CD8-positive, alpha-beta memory T cell (primary cell): ENCODE measurements around the gene TSKU. TPM values are rescaled to one million over a fixed set of nuclear protein-coding genes. Genes with fewer than 3 reads are reported as not detected.

ENCODE experiments used
- CTCF ChIA-PET: fragments of 350-600 bp; sonication (Branson Sonifier 250); formaldehyde crosslinking; loops from one replicate; lab custom pipeline; 2021; ENCODE audit warnings: antibody characterized with exemption; lab: Charles Lee
- POLR2A ChIA-PET: fragments of 350-600 bp; sonication (Branson Sonifier 250); formaldehyde crosslinking; loops from one replicate; lab custom pipeline; 2021; ENCODE audit warnings: antibody characterized with exemption; lab: Charles Lee
- DNase-seq, 5 donors: peaks; one replicate each; pipeline versions ENCODE4 v3.0.0 to v3.0.0-alpha.2; 2020 to 2022; ENCODE audit warnings: mixed read lengths in 1 of 5
- H3K27ac ChIP-seq: one replicate; pipeline ENCODE4 v1.7.0; 2013; ENCODE audit warnings: low read depth, mild to moderate bottlenecking, low read length, moderate library complexity
- H3K27me3 ChIP-seq: 2 replicates; pipeline ENCODE4 v1.7.0; 2013; ENCODE audit warnings: low read length, mild to moderate bottlenecking; ENCODE audit not compliant: insufficient read depth, poor library complexity, severe bottlenecking
- H3K36me3 ChIP-seq: 2 replicates; pipeline ENCODE4 v1.7.0; 2013; ENCODE audit warnings: mild to moderate bottlenecking, low read length, moderate library complexity; ENCODE audit not compliant: insufficient read depth
- H3K4me1 ChIP-seq: 2 replicates; pipeline ENCODE4 v1.7.0; 2013; ENCODE audit warnings: mild to moderate bottlenecking, low read length, moderate library complexity; ENCODE audit not compliant: insufficient read depth
- H3K4me3 ChIP-seq: 2 replicates; pipeline ENCODE4 v1.7.0; 2013; ENCODE audit warnings: mild to moderate bottlenecking, low read length
- H3K9me3 ChIP-seq: 2 replicates; pipeline ENCODE4 v1.7.0; 2013; ENCODE audit warnings: mild to moderate bottlenecking, low read length
- H3K27ac Mint-ChIP-seq, 8 donors: one replicate each; pipeline ENCODE4 v1.8.0; 2020 to 2021; ENCODE audit warnings: mixed read lengths in 8 of 8, mild to moderate bottlenecking in 6 of 8, inconsistent platforms in 3 of 8, moderate library complexity in 3 of 8
- H3K27me3 Mint-ChIP-seq, 2 donors: one replicate each; pipeline ENCODE4 v1.8.0; 2020 to 2021; ENCODE audit warnings: mixed read lengths in 2 of 2, mild to moderate bottlenecking in 1 of 2, moderate library complexity in 1 of 2
- H3K36me3 Mint-ChIP-seq, 3 donors: one replicate each; pipeline ENCODE4 v1.8.0; 2020 to 2021; ENCODE audit warnings: mixed read lengths in 3 of 3, inconsistent platforms in 1 of 3, mild to moderate bottlenecking in 1 of 3
- H3K4me1 Mint-ChIP-seq, 3 donors: one replicate each; pipeline ENCODE4 v1.8.0; 2020 to 2021; ENCODE audit warnings: mixed read lengths in 3 of 3, inconsistent platforms in 1 of 3, mild to moderate bottlenecking in 1 of 3
- H3K4me3 Mint-ChIP-seq, 7 donors: one replicate each; pipeline ENCODE4 v1.8.0; 2020 to 2021; ENCODE audit warnings: mixed read lengths in 7 of 7, mild to moderate bottlenecking in 6 of 7, moderate library complexity in 4 of 7, inconsistent platforms in 2 of 7
- H3K9me3 Mint-ChIP-seq, 5 donors: one replicate each; pipeline ENCODE4 v1.8.0; 2020 to 2022; ENCODE audit warnings: mixed read lengths in 5 of 5, mild to moderate bottlenecking in 3 of 5, moderate library complexity in 2 of 5, inconsistent platforms in 1 of 5
- polyA plus RNA-seq: library from polyadenylated mRNA; unstranded; fragments of 300-500 nt; fragmentation: Illumina TruSeq; gene quantifications from one replicate; pipeline ENCODE4 v1.2.3, GENCODE V29; 2021
- total RNA-seq, 2 experiments: library from RNA; stranded (reverse); gene quantifications; one replicate each; pipeline ENCODE4 v1.2.3, GENCODE V29; 2021

TSKU gene
- total and polyA plus RNA-seq, 3 experiments from 2014 or later = 0.11 to 0.13 TPM; not detected in 1

- peaks cover 14% of the 10 kb centered on the region for H3K4me1 ChIP-seq
- H3K36me3 ChIP-seq = no peaks in the 10 kb centered on the region
- H3K9me3 ChIP-seq = no peaks in the 10 kb centered on the region
- peaks cover 0 to 3% (median under 1%) of the 10 kb centered on the region in 5 donors for H3K9me3 Mint-ChIP-seq
- ChIA-PET POLR2A (no interaction called here), CTCF (interaction anchor here (0.6 to 0.7 kb wide), 2 partner anchors 48 to 107 kb away, joined by 3 read pairs; no protein-coding TSS in a partner anchor)
- H3K4me3 Mint-ChIP-seq = no peak overlapping the region
- H3K4me3 ChIP-seq = no peak overlapping the region
- no peak overlapping the region for H3K27ac ChIP-seq
- peaks cover 27 to 39% (median 31%) of the 10 kb centered on the region in 3 donors for H3K4me1 Mint-ChIP-seq
- H3K27ac Mint-ChIP-seq = peak overlapping the region in 5 of 8 donors; percentile 2 to 58 (median 29)
- H3K27me3 ChIP-seq = no peaks in the 10 kb centered on the region
- H3K27me3 Mint-ChIP-seq = no peaks in the 10 kb centered on the region
- no peak for DNase-seq
- no peaks in the 10 kb centered on the region for H3K36me3 Mint-ChIP-seq
Measured at GRCh38 chr11:76769645-76770586, 13.2 kb upstream of the TSKU start.

DNA sequence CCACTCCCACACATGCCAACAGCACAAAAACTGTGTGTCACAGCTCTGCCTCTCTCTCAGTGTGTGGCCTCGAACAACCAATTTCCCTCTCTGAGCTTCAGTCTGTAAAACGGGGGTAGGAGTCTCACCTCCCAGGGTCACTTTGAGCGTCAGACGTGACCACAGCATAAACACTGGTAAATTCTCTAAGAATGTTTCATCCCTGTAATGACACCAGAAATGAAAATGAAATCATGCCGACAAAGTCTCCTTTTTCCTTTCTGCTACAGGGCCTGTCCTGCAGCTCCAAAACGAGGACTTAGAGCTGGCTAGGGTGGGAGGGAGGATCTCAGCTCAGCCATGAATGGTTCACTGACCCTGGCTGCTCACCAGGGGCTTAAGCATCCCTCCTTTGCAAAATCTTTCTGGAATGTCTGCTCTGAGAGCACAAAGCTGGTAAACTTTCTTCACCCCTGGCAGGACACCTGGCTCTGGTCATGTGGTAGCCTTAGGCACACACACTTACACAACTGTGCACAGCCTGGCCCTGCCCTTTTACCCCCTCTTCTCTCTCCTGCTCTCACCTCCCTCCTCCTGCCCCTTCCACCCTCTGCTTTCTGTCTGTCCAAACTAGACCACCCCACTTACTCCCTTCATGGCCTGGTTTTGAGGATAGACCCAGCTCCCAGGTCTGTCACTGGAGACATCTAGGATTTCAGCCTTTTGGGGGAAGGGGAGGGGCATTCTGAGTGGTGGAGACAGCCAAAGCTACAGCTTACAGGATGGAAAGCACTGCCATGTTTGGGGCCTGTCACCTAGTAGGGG, 12.3 kb upstream of the TSKU start:
- H3K27ac ChIP-seq = no peak overlapping the region
- peaks cover 14% of the 10 kb centered on the region for H3K4me1 ChIP-seq
- peaks cover 2 to 11% (median 8%) of the 10 kb centered on the region in 5 donors for H3K9me3 Mint-ChIP-seq
- no peak for DNase-seq
- H3K36me3 ChIP-seq = no peaks in the 10 kb centered on the region
- no peaks in the 10 kb centered on the region for H3K36me3 Mint-ChIP-seq
- no peaks in the 10 kb centered on the region for H3K27me3 Mint-ChIP-seq
- ChIA-PET POLR2A (no interaction called here), CTCF (interaction anchor here (0.6 to 0.7 kb wide), 2 partner anchors 49 to 108 kb away, joined by 3 read pairs; no protein-coding TSS in a partner anchor)
- H3K4me3 ChIP-seq = no peak overlapping the region
- peak overlapping the region in 6 of 8 donors; percentile 2 to 75 (median 52) for H3K27ac Mint-ChIP-seq
- H3K4me1 Mint-ChIP-seq = peaks cover 27 to 39% (median 31%) of the 10 kb centered on the region in 3 donors
- no peaks in the 10 kb centered on the region for H3K9me3 ChIP-seq
- no peak overlapping the region for H3K4me3 Mint-ChIP-seq
- H3K27me3 ChIP-seq = no peaks in the 10 kb centered on the region

GRCh38 chr11:76771446-76772099, 11.6 kb upstream of the TSKU start:
- peaks cover 6% of the 10 kb centered on the region for H3K9me3 ChIP-seq
- CTCF ChIA-PET = no interaction called here

GRCh38 chr11:76772100-76772782, 10.9 kb upstream of the TSKU start:
- H3K27me3 Mint-ChIP-seq = peaks cover 0 to 4% of the 10 kb centered on the region in 2 donors
- Histone ChIP-seq H3K4me3 (no peak overlapping the region), H3K4me1 (peaks cover 14% of the 10 kb centered on the region), H3K36me3 (no peaks in the 10 kb centered on the region), H3K9me3 (peaks cover 10% of the 10 kb centered on the region), H3K27me3 (no peaks in the 10 kb centered on the region), H3K27ac (no peak overlapping the region)
- ChIA-PET POLR2A (no interaction called here), CTCF (no interaction called here)
- no peak overlapping the region for H3K27ac Mint-ChIP-seq
- H3K4me1 Mint-ChIP-seq = peaks cover 21 to 32% (median 26%) of the 10 kb centered on the region in 3 donors
- peaks cover 0 to 10% (median 0%) of the 10 kb centered on the region in 3 donors for H3K36me3 Mint-ChIP-seq
- H3K9me3 Mint-ChIP-seq = peaks cover 14 to 25% (median 21%) of the 10 kb centered on the region in 5 donors
- no peak for DNase-seq
- no peak overlapping the region for H3K4me3 Mint-ChIP-seq

More at GRCh38 chr11:76771446-76772099, 11.6 kb upstream of the TSKU start:
- Mint-ChIP-seq H3K27me3 (no peaks in the 10 kb centered on the region), H3K4me1 (peaks cover 27 to 39% (median 31%) of the 10 kb centered on the region in 3 donors), H3K36me3 (peaks cover 0 to 3% (median 0%) of the 10 kb centered on the region in 3 donors), H3K9me3 (peaks cover 7 to 19% (median 15%) of the 10 kb centered on the region in 5 donors), H3K27ac (peak overlapping the region in 2 of 8 donors; percentile 1 to 75), H3K4me3 (no peak overlapping the region)
- H3K27me3 ChIP-seq = no peaks in the 10 kb centered on the region
- peaks cover 14% of the 10 kb centered on the region for H3K4me1 ChIP-seq
- no peak overlapping the region for H3K4me3 ChIP-seq
- DNase-seq = no peak
- H3K36me3 ChIP-seq = no peaks in the 10 kb centered on the region
- POLR2A ChIA-PET = no interaction called here
- H3K27ac ChIP-seq = no peak overlapping the region

GRCh38 chr11:76772783-76773106, 10.4 kb upstream of the TSKU start:
- Histone ChIP-seq H3K36me3 (no peaks in the 10 kb centered on the region), H3K4me3 (no peak overlapping the region), H3K9me3 (peaks cover 10% of the 10 kb centered on the region), H3K4me1 (peaks cover 10% of the 10 kb centered on the region), H3K27me3 (no peaks in the 10 kb centered on the region), H3K27ac (no peak overlapping the region)
- Mint-ChIP-seq H3K27me3 (peaks cover 0 to 8% of the 10 kb centered on the region in 2 donors), H3K36me3 (peaks cover 0 to 13% (median 0%) of the 10 kb centered on the region in 3 donors), H3K4me3 (no peak overlapping the region), H3K27ac (no peak overlapping the region), H3K9me3 (peaks cover 17 to 29% (median 26%) of the 10 kb centered on the region in 5 donors), H3K4me1 (peaks cover 16 to 27% (median 21%) of the 10 kb centered on the region in 3 donors)
- POLR2A ChIA-PET = no interaction called here
- CTCF ChIA-PET = no interaction called here
- no peak for DNase-seq

GRCh38 chr11:76773921-76774361, 9.2 kb upstream of the TSKU start:
- no peak for DNase-seq
- H3K4me3 ChIP-seq = no peak overlapping the region
- CTCF ChIA-PET = no interaction called here
- H3K27ac ChIP-seq = no peak overlapping the region
- peaks cover 6 to 15% (median 9%) of the 10 kb centered on the region in 3 donors for H3K4me1 Mint-ChIP-seq
- H3K36me3 Mint-ChIP-seq = peaks cover 0 to 22% (median 0%) of the 10 kb centered on the region in 3 donors
- H3K4me1 ChIP-seq = no peaks in the 10 kb centered on the region
- H3K27me3 ChIP-seq = no peaks in the 10 kb centered on the region
- peaks cover 10% of the 10 kb centered on the region for H3K9me3 ChIP-seq
- no peak overlapping the region for H3K4me3 Mint-ChIP-seq
- POLR2A ChIA-PET = no interaction called here
- no peak overlapping the region for H3K27ac Mint-ChIP-seq
- no peaks in the 10 kb centered on the region for H3K36me3 ChIP-seq
- H3K27me3 Mint-ChIP-seq = peaks cover 5 to 18% of the 10 kb centered on the region in 2 donors
- H3K9me3 Mint-ChIP-seq = peaks cover 17 to 35% (median 32%) of the 10 kb centered on the region in 5 donors

DNA sequence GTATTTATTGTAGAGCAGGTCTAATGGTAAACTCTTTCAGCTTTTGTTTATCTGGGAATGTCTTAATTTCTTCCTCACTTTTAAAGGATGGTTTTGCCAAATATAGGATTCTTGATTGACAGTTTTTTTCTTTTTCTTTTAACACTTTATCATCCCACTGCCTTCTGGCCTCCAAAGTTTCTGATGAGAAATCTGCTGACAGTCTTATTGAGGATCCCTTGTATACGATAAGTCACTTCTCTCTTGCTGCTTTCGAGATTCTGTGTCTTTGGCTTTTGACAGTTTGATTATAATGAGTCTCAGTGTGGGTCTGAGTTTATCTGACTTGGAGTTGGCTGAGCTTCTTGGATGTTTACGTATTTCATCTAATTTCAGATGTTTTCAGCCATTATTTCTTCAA, 6.7 kb upstream of the TSKU start:
- Histone ChIP-seq H3K27me3 (no peaks in the 10 kb centered on the region), H3K4me1 (no peaks in the 10 kb centered on the region), H3K36me3 (no peaks in the 10 kb centered on the region), H3K9me3 (peaks cover 10% of the 10 kb centered on the region), H3K4me3 (no peak overlapping the region), H3K27ac (no peak overlapping the region)
- peaks cover 17 to 35% (median 32%) of the 10 kb centered on the region in 5 donors for H3K9me3 Mint-ChIP-seq
- H3K4me1 Mint-ChIP-seq = peaks cover 3 to 4% (median 4%) of the 10 kb centered on the region in 3 donors
- peaks cover 0 to 22% (median 0%) of the 10 kb centered on the region in 3 donors for H3K36me3 Mint-ChIP-seq
- CTCF ChIA-PET = interaction anchor here (1.1 kb wide), 1 partner anchor 142 kb away, joined by 3 read pairs; no protein-coding TSS in a partner anchor
- POLR2A ChIA-PET = no interaction called here
- H3K27ac Mint-ChIP-seq = no peak overlapping the region
- no peak for DNase-seq
- no peak overlapping the region for H3K4me3 Mint-ChIP-seq
- peaks cover 9 to 39% of the 10 kb centered on the region in 2 donors for H3K27me3 Mint-ChIP-seq
